ENCODE measurements around the gene COMMD2.

Gene COMMD2

DNA sequence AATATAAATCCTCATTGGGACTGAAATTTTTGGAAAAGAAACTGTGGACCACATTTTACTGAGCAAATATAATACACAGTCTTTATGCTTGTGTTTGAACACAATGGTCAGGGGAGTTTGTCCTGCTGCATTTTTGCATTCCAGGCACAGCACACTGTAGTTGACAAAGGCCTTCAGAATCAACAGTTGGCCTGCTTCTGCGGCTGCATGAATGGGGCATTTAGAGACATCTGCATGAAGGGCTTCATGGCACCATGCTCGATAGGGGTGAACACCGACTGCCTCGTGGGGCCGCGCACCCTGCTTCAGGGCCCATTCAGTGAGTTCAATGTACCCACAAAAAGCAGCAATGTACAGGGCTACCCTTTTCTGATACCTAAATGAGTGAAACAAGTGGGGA, 15.4 kb upstream of the COMMD2 start:
- TF ChIP-seq TAF1 (IDR thresholded peaks at IDR 0.05; ENCODE audit: borderline replicate concordance, insufficient read depth, low read length) (no peak), FOXP2 (optimal IDR thresholded peaks at IDR 0.05; ENCODE audit: borderline replicate concordance, extremely low read depth, extremely low read length, insufficient read depth) (no peak), POLR2AphosphoS5 (IDR thresholded peaks at IDR 0.05; ENCODE audit: low read depth, low read length) (no peak), SIN3A (IDR thresholded peaks at IDR 0.05; ENCODE audit: borderline replicate concordance, insufficient read depth, low read length) (no peak)
- TF ChIP-seq, protein P1, sequence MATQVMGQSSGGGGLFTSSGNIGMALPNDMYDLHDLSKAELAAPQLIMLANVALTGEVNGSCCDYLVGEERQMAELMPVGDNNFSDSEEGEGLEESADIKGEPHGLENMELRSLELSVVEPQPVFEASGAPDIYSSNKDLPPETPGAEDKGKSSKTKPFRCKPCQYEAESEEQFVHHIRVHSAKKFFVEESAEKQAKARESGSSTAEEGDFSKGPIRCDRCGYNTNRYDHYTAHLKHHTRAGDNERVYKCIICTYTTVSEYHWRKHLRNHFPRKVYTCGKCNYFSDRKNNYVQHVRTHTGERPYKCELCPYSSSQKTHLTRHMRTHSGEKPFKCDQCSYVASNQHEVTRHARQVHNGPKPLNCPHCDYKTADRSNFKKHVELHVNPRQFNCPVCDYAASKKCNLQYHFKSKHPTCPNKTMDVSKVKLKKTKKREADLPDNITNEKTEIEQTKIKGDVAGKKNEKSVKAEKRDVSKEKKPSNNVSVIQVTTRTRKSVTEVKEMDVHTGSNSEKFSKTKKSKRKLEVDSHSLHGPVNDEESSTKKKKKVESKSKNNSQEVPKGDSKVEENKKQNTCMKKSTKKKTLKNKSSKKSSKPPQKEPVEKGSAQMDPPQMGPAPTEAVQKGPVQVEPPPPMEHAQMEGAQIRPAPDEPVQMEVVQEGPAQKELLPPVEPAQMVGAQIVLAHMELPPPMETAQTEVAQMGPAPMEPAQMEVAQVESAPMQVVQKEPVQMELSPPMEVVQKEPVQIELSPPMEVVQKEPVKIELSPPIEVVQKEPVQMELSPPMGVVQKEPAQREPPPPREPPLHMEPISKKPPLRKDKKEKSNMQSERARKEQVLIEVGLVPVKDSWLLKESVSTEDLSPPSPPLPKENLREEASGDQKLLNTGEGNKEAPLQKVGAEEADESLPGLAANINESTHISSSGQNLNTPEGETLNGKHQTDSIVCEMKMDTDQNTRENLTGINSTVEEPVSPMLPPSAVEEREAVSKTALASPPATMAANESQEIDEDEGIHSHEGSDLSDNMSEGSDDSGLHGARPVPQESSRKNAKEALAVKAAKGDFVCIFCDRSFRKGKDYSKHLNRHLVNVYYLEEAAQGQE (IDR thresholded peaks at IDR 0.05; ENCODE audit: insufficient read depth in 1 of 2, low read depth in 2 of 2, low read length in 2 of 2): no peak

DNA sequence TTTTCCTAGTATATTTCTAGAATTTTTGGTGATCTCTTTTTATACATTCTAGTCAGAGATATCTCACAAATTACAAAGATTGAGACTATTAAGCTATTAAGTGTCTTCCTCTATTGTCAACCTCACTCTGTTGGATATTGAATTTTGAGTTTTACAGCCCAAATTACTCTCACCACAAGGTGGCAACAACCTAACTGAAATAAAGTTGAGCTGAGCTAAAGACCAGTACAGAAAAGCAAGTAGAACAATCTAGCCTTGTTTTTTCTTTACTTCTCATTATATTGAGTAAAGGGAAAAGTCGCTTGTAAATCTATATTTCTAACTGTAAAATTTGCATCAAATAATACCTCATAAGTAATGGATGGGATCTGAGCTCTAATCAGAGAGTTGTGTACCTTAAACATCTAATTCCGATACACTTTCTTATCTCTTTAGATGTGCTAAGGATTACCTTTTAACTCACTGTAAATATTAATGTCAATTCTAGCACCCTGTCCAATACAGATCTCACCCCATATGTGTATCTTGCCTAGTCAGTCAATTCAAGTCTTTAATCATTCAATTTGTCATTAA, 13.6 kb upstream of the COMMD2 start:
- no peak for TF ChIP-seq TAF1 (IDR thresholded peaks at IDR 0.05; ENCODE audit: borderline replicate concordance, insufficient read depth, low read length)
- no peak for TF ChIP-seq POLR2AphosphoS5 (IDR thresholded peaks at IDR 0.05; ENCODE audit: low read depth, low read length)
- TF ChIP-seq, protein P1 (IDR thresholded peaks at IDR 0.05; ENCODE audit: insufficient read depth in 1 of 2, low read depth in 2 of 2, low read length in 2 of 2): no peak
- no peak for TF ChIP-seq SIN3A (IDR thresholded peaks at IDR 0.05; ENCODE audit: borderline replicate concordance, insufficient read depth, low read length)
- TF ChIP-seq FOXP2 (optimal IDR thresholded peaks at IDR 0.05; ENCODE audit: borderline replicate concordance, extremely low read depth, extremely low read length, insufficient read depth): no peak

DNA sequence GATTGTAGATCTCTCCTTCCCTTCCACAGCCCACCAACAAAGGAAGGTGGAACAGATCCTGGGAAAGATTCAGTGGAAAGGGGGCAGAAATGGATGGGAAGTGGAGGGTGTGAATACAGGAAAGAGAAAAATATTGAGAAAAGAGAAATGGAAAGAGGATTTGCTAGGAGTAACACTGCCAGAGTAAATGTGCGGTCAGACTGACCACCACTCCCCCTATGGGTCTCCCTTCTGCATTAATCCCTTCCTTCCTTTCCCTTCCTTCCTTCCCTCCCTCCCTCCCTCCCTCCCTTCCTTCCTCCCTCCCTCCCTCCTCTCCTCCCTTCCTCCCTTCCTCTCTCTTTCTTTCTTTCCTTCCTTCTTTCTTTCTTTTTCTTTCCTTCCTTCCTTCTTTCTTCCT, 12.0 kb upstream of the COMMD2 start:
- no peak for TF ChIP-seq FOXP2 (optimal IDR thresholded peaks at IDR 0.05; ENCODE audit: borderline replicate concordance, extremely low read depth, extremely low read length, insufficient read depth)
- no peak for TF ChIP-seq SIN3A (IDR thresholded peaks at IDR 0.05; ENCODE audit: borderline replicate concordance, insufficient read depth, low read length)
- no peak for TF ChIP-seq TAF1 (IDR thresholded peaks at IDR 0.05; ENCODE audit: borderline replicate concordance, insufficient read depth, low read length)
- TF ChIP-seq, protein P1 (IDR thresholded peaks at IDR 0.05; ENCODE audit: insufficient read depth in 1 of 2, low read depth in 2 of 2, low read length in 2 of 2): no peak
- TF ChIP-seq POLR2AphosphoS5 (IDR thresholded peaks at IDR 0.05; ENCODE audit: low read depth, low read length): no peak

- TF ChIP-seq, protein P1 (IDR thresholded peaks at IDR 0.05; ENCODE audit: insufficient read depth in 1 of 2, low read depth in 2 of 2, low read length in 2 of 2): no peak
- no peak for TF ChIP-seq SIN3A (IDR thresholded peaks at IDR 0.05; ENCODE audit: borderline replicate concordance, insufficient read depth, low read length)
- no peak for TF ChIP-seq FOXP2 (optimal IDR thresholded peaks at IDR 0.05; ENCODE audit: borderline replicate concordance, extremely low read depth, extremely low read length, insufficient read depth)
- no peak for TF ChIP-seq POLR2AphosphoS5 (IDR thresholded peaks at IDR 0.05; ENCODE audit: low read depth, low read length)
- TF ChIP-seq TAF1 (IDR thresholded peaks at IDR 0.05; ENCODE audit: borderline replicate concordance, insufficient read depth, low read length): no peak
These were observed 11.4 kb upstream of the COMMD2 start for GRCh38 chr3:149763565-149764195.

Measured in PFSK-1 (cell line).